Thyroid gland (tissue), 4 donors: Measurements from ENCODE around the gene GPSM1.

ENCODE experiments used
- POLR2A ChIP-seq, 2 donors: fragments of 450-650 bp; IDR thresholded peaks; one replicate each; pipeline ENCODE4 v1.6.1; 2017; ENCODE audit warnings: antibody characterized with exemption in 2 of 2, mild to moderate bottlenecking in 2 of 2, moderate library complexity in 1 of 2
- TF ChIP-seq, protein P1 (sequence below), 6 experiments: fragments of 200-600 bp in 3 of 6; fragments of 450-650 bp in 3 of 6; sonication (generic) in 3 of 6; IDR thresholded peaks; one replicate each; pipeline ENCODE4 v1.5.1; 2016 to 2019; ENCODE audit warnings: antibody characterized with exemption in 6 of 6, mild to moderate bottlenecking in 2 of 6, inconsistent platforms in 1 of 6, moderate library complexity in 1 of 6

DNA sequence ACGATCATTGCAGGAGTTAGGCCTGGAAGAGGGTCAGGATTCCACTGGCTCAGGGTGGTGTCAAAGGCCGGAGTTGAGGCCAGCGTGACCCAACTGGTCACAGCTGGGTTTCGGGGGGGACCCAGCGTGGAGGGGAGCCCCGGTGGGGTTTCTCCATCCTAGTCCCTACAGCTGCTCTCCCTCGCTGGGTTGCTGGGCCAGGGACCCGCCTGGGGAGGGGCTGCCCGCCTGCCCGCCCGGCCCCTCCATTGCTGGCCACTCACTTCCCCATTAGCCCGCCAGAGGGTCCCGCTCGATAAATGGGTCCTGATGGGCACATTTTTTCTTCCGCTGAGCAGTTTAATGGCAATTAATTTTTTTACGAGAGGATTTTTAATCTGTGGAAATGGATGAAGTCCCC lies 32.3 kb upstream of the GPSM1 start:
- TF ChIP-seq, protein P1, sequence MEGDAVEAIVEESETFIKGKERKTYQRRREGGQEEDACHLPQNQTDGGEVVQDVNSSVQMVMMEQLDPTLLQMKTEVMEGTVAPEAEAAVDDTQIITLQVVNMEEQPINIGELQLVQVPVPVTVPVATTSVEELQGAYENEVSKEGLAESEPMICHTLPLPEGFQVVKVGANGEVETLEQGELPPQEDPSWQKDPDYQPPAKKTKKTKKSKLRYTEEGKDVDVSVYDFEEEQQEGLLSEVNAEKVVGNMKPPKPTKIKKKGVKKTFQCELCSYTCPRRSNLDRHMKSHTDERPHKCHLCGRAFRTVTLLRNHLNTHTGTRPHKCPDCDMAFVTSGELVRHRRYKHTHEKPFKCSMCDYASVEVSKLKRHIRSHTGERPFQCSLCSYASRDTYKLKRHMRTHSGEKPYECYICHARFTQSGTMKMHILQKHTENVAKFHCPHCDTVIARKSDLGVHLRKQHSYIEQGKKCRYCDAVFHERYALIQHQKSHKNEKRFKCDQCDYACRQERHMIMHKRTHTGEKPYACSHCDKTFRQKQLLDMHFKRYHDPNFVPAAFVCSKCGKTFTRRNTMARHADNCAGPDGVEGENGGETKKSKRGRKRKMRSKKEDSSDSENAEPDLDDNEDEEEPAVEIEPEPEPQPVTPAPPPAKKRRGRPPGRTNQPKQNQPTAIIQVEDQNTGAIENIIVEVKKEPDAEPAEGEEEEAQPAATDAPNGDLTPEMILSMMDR (IDR thresholded peaks at IDR 0.05): no peak
- no peak for TF ChIP-seq POLR2A (IDR thresholded peaks at IDR 0.05)
